ENCODE data around the gene TMEM72. TPM values are rescaled to one million over a fixed set of nuclear protein-coding genes. Genes with fewer than 3 reads are reported as not detected.

Gene TMEM72
- total and polyA plus RNA-seq, 2 of the 13 experiments (the other 11 are each of a cell fraction or from before 2014, with no cell fraction given): 0.04 TPM; not detected in 1

GRCh38 chr10:44978570-44979280 lies 67.6 kb downstream of the TMEM72 start, which contains the start of gene DEPP1 (continued):
- TF ChIP-seq ZBTB33 (CRISPR knock-in tag; IDR thresholded peaks at IDR 0.05): peak; percentile 22; the same call in 1 of the 2 replicates
- no peak for TF ChIP-seq ZNF333 (CRISPR knock-in tag; IDR thresholded peaks at IDR 0.05; ENCODE audit: borderline replicate concordance)
- peak; percentile 63; the same call in 1 of the 2 replicates for TF ChIP-seq ZNF263 (CRISPR knock-in tag; IDR thresholded peaks at IDR 0.05)
- peak; percentile 50; the same call in 1 of the 2 replicates for TF ChIP-seq SIN3B (IDR thresholded peaks at IDR 0.05; ENCODE audit: low read length)
- TF ChIP-seq NFE2 (CRISPR knock-in tag; IDR thresholded peaks at IDR 0.05): no peak
- TF ChIP-seq ZBTB8A (CRISPR knock-in tag; IDR thresholded peaks at IDR 0.05; ENCODE audit: borderline replicate concordance, low read depth): 0 out of 2 replicates have a peak, but pooled peaks have one; percentile 36
- TF ChIP-seq ZNF747 (CRISPR knock-in tag; IDR thresholded peaks at IDR 0.05; ENCODE audit: borderline replicate concordance): peak; percentile 96
- TF ChIP-seq NFKBIZ (CRISPR knock-in tag; IDR thresholded peaks at IDR 0.05): peak; percentile 95
- TF ChIP-seq ZNF501 (CRISPR knock-in tag; IDR thresholded peaks at IDR 0.05): peak; percentile 35; the same call in 1 of the 2 replicates
- TF ChIP-seq MAFK (conservative IDR thresholded peaks at IDR 0.05 in 1 of 2, IDR thresholded peaks at IDR 0.05 in 1 of 2; ENCODE audit: low read length in 2 of 2): 0 out of 4 replicates have a peak, but pooled peaks of 1 of the 2 experiments have one; percentile 9
- no peak for TF ChIP-seq ZNF296 (CRISPR knock-in tag; conservative IDR thresholded peaks at IDR 0.05)
- TF ChIP-seq KMT2A (CRISPR knock-in tag; IDR thresholded peaks at IDR 0.05): peak; percentile 51
- TF ChIP-seq ZNF670 (CRISPR knock-in tag; IDR thresholded peaks at IDR 0.05; ENCODE audit: borderline replicate concordance): no peak
- TF ChIP-seq POLR2A (IDR thresholded peaks at IDR 0.05; ENCODE audit: insufficient read depth in 1 of 2, low read depth in 2 of 2, low read length in 2 of 2): peak in 1 of 2 experiments; percentile 100; a peak in 2 of 4 replicates
- peak; percentile 15; the same call in 1 of the 2 replicates for TF ChIP-seq CENPBD1 (CRISPR knock-in tag; IDR thresholded peaks at IDR 0.05; ENCODE audit: borderline replicate concordance, low read depth)
- TF ChIP-seq HOXA7 (CRISPR knock-in tag; IDR thresholded peaks at IDR 0.05): no peak
- TF ChIP-seq ZNF652 (CRISPR knock-in tag; IDR thresholded peaks at IDR 0.05; ENCODE audit: borderline replicate concordance, low read depth): peak; percentile 44
- TF ChIP-seq ATAD3A (CRISPR knock-in tag; IDR thresholded peaks at IDR 0.05): no peak
- peak; percentile 96 for TF ChIP-seq THRA (CRISPR knock-in tag; IDR thresholded peaks at IDR 0.05; ENCODE audit: borderline replicate concordance)
- TF ChIP-seq ZNF547 (CRISPR knock-in tag; IDR thresholded peaks at IDR 0.05): peak; percentile 78; the same call in 1 of the 2 replicates
- peak; percentile 95 for TF ChIP-seq SPEN (CRISPR knock-in tag; IDR thresholded peaks at IDR 0.05; ENCODE audit: low read depth)
- peak; percentile 67; the same call in 1 of the 2 replicates for TF ChIP-seq EEA1 (CRISPR knock-in tag; IDR thresholded peaks at IDR 0.05; ENCODE audit: borderline replicate concordance)
- peak; percentile 88; the same call in 1 of the 2 replicates for TF ChIP-seq MYPOP (CRISPR knock-in tag; IDR thresholded peaks at IDR 0.05)
